Hepatocyte (in vitro differentiated cells): Measurements from ENCODE around the gene EVC2. TPM values are rescaled to one million over a fixed set of nuclear protein-coding genes. Genes with fewer than 3 reads are reported as not detected.

Experiments used
- DNase-seq: peaks from one replicate; pipeline ENCODE4 v3.0.0-alpha.2; 2016; ENCODE audit warnings: low spot score
- H2AFZ ChIP-seq: fragments of 200-600 bp; sonication (generic); 2 replicates; pipeline ENCODE4 v1.6.0; 2016; ENCODE audit warnings: antibody characterized with exemption, mild to moderate bottlenecking
- H3K27ac ChIP-seq: fragments of 200-600 bp; sonication (generic); 2 replicates; pipeline ENCODE4 v1.5.1; 2016; ENCODE audit warnings: mild to moderate bottlenecking
- H3K27me3 ChIP-seq: fragments of 200-600 bp; sonication (generic); 2 replicates; pipeline ENCODE4 v1.6.1; 2016
- H3K36me3 ChIP-seq: fragments of 200-600 bp; sonication (generic); replicated peaks from 2 replicates; pipeline ENCODE4 v1.5.1; 2016; ENCODE audit warnings: low read depth; ENCODE audit not compliant: insufficient read depth
- H3K4me1 ChIP-seq: fragments of 200-600 bp; sonication (generic); 2 replicates; pipeline ENCODE4 v1.5.1; 2016; ENCODE audit warnings: mild to moderate bottlenecking, moderate library complexity; ENCODE audit not compliant: insufficient read depth
- H3K4me2 ChIP-seq: fragments of 200-600 bp; sonication (generic); 2 replicates; pipeline ENCODE4 v1.6.0; 2016
- H3K4me3 ChIP-seq: fragments of 200-600 bp; sonication (generic); 2 replicates; pipeline ENCODE4 v1.5.1; 2016; ENCODE audit warnings: mild to moderate bottlenecking
- H3K79me2 ChIP-seq: fragments of 200-600 bp; sonication (generic); 2 replicates; pipeline ENCODE4 v1.6.0; 2017; ENCODE audit warnings: mild to moderate bottlenecking
- H3K9me2 ChIP-seq: fragments of 200-600 bp; sonication (generic); replicated peaks from 2 replicates; pipeline ENCODE4 v1.6.0; 2017; ENCODE audit warnings: mild to moderate bottlenecking; ENCODE audit not compliant: insufficient read depth
- H3K9me3 ChIP-seq: fragments of 200-600 bp; sonication (generic); 2 replicates; pipeline ENCODE4 v1.5.1; 2016; ENCODE audit warnings: low read depth, mild to moderate bottlenecking
- H4K20me1 ChIP-seq: fragments of 200-600 bp; sonication (generic); 2 replicates; pipeline ENCODE4 v1.6.0; 2016; ENCODE audit warnings: mild to moderate bottlenecking; ENCODE audit not compliant: insufficient read depth, poor library complexity, severe bottlenecking
- EZH2 ChIP-seq: fragments of 200-600 bp; sonication (generic); IDR thresholded peaks from 2 replicates; pipeline ENCODE4 v1.6.1; 2016; ENCODE audit warnings: antibody characterized with exemption, mild to moderate bottlenecking, borderline replicate concordance
- EZH2phosphoT487 ChIP-seq: fragments of 200-600 bp; sonication (generic); IDR thresholded peaks from one replicate; pipeline ENCODE4 v1.6.1; 2018; ENCODE audit warnings: antibody characterized with exemption, mild to moderate bottlenecking, low read depth, moderate library complexity; ENCODE audit not compliant: unreplicated experiment, severe bottlenecking
- WGBS: methylation state at CpG from one replicate; pipeline ENCODE4 v1.1.6; 2016; ENCODE audit warnings: low lambda C conversion rate; ENCODE audit errors: missing lambda C conversion rate; 5-methylcytosine and 5-hydroxymethylcytosine counted together
- polyA plus RNA-seq: library from polyadenylated mRNA; unstranded; fragments of >200 nt; fragmentation: Nextera tagmentation; extraction: Ambion mirVana; gene quantifications from 2 replicates; pipeline ENCODE4 v1.2.1, GENCODE V29; 2016
- total RNA-seq: library from RNA; depleted of rRNA; stranded (reverse); fragments of >200 nt; gene quantifications from 2 replicates; pipeline ENCODE4 v1.2.3, GENCODE V29; 2014
- TF ChIP-seq, protein P1 (sequence below): fragments of 200-600 bp; sonication (generic); IDR thresholded peaks from 2 replicates; pipeline ENCODE4 v1.5.1; 2016; ENCODE audit warnings: antibody characterized with exemption, mild to moderate bottlenecking; ENCODE audit not compliant: poor library complexity

The EVC2 gene
- total and polyA plus RNA-seq, 2 experiments from 2014 or later: 3.0 to 4.2 TPM

DNA sequence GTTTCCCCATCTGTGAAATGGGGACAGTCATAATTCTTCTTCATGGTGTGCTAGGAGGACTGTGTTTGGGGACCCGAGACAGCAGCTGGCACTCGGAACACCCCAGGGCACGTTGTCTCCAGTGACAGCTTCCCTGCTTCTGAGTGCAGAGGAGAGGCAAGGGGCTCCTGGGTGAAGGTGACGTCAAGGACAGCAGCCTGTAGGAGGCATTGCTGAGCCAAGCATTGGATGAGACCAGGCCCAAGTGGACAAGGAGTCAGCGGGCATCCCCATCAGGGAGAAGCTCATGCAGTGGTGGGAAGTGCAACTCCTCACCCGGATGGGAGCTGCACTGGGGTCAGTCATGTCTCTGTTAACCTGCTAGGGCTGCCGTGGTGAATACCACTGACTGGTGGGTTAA is 48.7 kb upstream of the EVC2 start:
- DNase-seq: no peak
- Histone ChIP-seq H3K9me2 (no peaks in the 10 kb centered on the region), H4K20me1 (no peaks in the 10 kb centered on the region), H3K79me2 (no peaks in the 10 kb centered on the region), H3K27me3 (no peaks in the 10 kb centered on the region), H3K4me3 (no peak overlapping the region), H2AFZ (no peak overlapping the region), H3K36me3 (no peaks in the 10 kb centered on the region), H3K4me1 (no peaks in the 10 kb centered on the region), H3K4me2 (no peak overlapping the region), H3K9me3 (no peaks in the 10 kb centered on the region), H3K27ac (no peak overlapping the region)
- 97% methylated on average over 7 of the region's 7 CpGs for WGBS
- TF ChIP-seq EZH2phosphoT487: no peak
- TF ChIP-seq, protein P1, sequence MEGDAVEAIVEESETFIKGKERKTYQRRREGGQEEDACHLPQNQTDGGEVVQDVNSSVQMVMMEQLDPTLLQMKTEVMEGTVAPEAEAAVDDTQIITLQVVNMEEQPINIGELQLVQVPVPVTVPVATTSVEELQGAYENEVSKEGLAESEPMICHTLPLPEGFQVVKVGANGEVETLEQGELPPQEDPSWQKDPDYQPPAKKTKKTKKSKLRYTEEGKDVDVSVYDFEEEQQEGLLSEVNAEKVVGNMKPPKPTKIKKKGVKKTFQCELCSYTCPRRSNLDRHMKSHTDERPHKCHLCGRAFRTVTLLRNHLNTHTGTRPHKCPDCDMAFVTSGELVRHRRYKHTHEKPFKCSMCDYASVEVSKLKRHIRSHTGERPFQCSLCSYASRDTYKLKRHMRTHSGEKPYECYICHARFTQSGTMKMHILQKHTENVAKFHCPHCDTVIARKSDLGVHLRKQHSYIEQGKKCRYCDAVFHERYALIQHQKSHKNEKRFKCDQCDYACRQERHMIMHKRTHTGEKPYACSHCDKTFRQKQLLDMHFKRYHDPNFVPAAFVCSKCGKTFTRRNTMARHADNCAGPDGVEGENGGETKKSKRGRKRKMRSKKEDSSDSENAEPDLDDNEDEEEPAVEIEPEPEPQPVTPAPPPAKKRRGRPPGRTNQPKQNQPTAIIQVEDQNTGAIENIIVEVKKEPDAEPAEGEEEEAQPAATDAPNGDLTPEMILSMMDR: no peak
- no peak for TF ChIP-seq EZH2

DNA sequence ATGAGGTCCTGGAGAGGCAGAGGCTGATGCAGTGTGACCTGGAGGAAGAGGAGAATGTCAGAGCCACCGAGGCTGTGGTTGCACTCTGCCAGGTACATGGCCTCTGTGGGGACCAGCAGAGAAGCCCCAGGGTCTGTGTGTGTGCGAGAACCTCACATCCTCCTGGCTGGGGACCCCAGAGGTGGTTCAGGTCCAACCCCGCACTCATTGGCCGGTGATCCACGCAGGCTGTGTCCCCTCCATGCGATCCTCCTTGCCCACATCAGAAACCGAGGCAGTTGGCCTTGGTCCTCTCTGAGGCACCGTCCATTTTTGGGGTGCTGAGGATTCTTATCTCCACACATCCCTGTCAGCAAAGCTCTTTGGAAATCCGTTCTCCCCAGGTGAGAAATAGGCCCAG is 47.9 kb upstream of the EVC2 start:
- H3K4me2 ChIP-seq: no peak overlapping the region
- H3K27ac ChIP-seq: no peak overlapping the region
- H3K27me3 ChIP-seq: no peaks in the 10 kb centered on the region
- TF ChIP-seq EZH2: no peak
- TF ChIP-seq, protein P1: no peak
- TF ChIP-seq EZH2phosphoT487: no peak
- H2AFZ ChIP-seq: no peak overlapping the region
- no peaks in the 10 kb centered on the region for H3K79me2 ChIP-seq
- H3K9me2 ChIP-seq: no peaks in the 10 kb centered on the region
- no peaks in the 10 kb centered on the region for H3K36me3 ChIP-seq
- H3K4me3 ChIP-seq: no peak overlapping the region
- no peak for DNase-seq
- no peaks in the 10 kb centered on the region for H3K4me1 ChIP-seq
- H3K9me3 ChIP-seq: no peaks in the 10 kb centered on the region
- 97% methylated on average over 9 of the region's 9 CpGs for WGBS
- H4K20me1 ChIP-seq: no peaks in the 10 kb centered on the region

DNA sequence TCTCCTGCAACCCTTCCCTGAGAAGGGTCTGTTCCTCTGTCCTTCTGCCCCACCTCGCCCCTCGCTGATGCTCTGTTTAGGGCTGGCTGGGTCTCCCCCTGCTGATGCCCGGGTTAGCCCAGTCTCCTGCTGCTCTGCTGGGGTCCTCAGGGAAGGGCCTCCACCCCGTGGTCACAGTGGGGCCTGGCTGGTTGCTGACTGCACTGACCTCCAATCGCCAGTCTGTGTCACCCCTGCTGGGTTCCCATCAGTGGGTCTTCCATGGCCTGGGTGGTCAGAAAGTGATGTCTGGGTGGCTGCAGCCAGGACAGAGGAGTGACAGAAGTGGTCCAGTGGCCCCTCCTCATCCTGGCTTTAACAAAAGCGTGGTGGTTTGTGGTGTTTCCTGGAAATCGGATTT is 47.3 kb upstream of the EVC2 start:
- no peak for TF ChIP-seq EZH2phosphoT487
- TF ChIP-seq EZH2: no peak
- Histone ChIP-seq H3K4me1 (no peaks in the 10 kb centered on the region), H3K36me3 (no peaks in the 10 kb centered on the region), H3K27me3 (no peaks in the 10 kb centered on the region), H4K20me1 (no peaks in the 10 kb centered on the region), H3K9me2 (no peaks in the 10 kb centered on the region), H3K4me2 (no peak overlapping the region), H2AFZ (no peak overlapping the region), H3K27ac (no peak overlapping the region), H3K4me3 (no peak overlapping the region), H3K79me2 (no peaks in the 10 kb centered on the region), H3K9me3 (no peaks in the 10 kb centered on the region)
- DNase-seq: no peak
- WGBS: 92% methylated on average over 7 of the region's 7 CpGs

GRCh38 chr4:5755161-5755560 is 46.8 kb upstream of the EVC2 start:
- no peaks in the 10 kb centered on the region for H3K27me3 ChIP-seq
- 90% methylated on average over 16 of the region's 16 CpGs for WGBS
- TF ChIP-seq EZH2 (no peak), EZH2phosphoT487 (no peak)
- TF ChIP-seq, protein P1: no peak
- no peak overlapping the region for H2AFZ ChIP-seq
- H4K20me1 ChIP-seq: no peaks in the 10 kb centered on the region
- H3K9me2 ChIP-seq: no peaks in the 10 kb centered on the region
- H3K4me2 ChIP-seq: no peak overlapping the region
- no peaks in the 10 kb centered on the region for H3K9me3 ChIP-seq
- H3K36me3 ChIP-seq: no peaks in the 10 kb centered on the region
- H3K27ac ChIP-seq: no peak overlapping the region
- no peaks in the 10 kb centered on the region for H3K4me1 ChIP-seq
- DNase-seq: no peak
- H3K79me2 ChIP-seq: no peaks in the 10 kb centered on the region
- no peak overlapping the region for H3K4me3 ChIP-seq
